Dendritic cell treated with granulocyte-macrophage colony-stimulating factor and Interleukin-4, amounts not matched to agents 40 ng/mL and 50 ng/mL, for 4 days (primary cell): ENCODE measurements around the gene SEMA6A.

Experiments
- H3K27ac Mint-ChIP-seq: one replicate; pipeline ENCODE4 v1.8.0; 2022; ENCODE audit warnings: mild to moderate bottlenecking, mixed read lengths
- H3K27me3 Mint-ChIP-seq: one replicate; pipeline ENCODE4 v1.8.0; 2022; ENCODE audit warnings: mild to moderate bottlenecking, mixed read lengths
- H3K36me3 Mint-ChIP-seq: one replicate; pipeline ENCODE4 v1.8.0; 2022; ENCODE audit warnings: low read depth, mixed read lengths
- H3K4me1 Mint-ChIP-seq: one replicate; pipeline ENCODE4 v1.8.0; 2022; ENCODE audit warnings: low read depth, mixed read lengths
- H3K4me3 Mint-ChIP-seq: one replicate; pipeline ENCODE4 v1.8.0; 2022; ENCODE audit warnings: mild to moderate bottlenecking, moderate library complexity, mixed read lengths
- H3K9me3 Mint-ChIP-seq: one replicate; pipeline ENCODE4 v1.8.0; 2022; ENCODE audit warnings: mixed read lengths
- intact Hi-C: fragments of 100-400 bp; cut with micrococcal nuclease; formaldehyde crosslinking; loops from one replicate; pipeline ENCODE4 v1.15.0; 2022

SEMA6A gene

DNA sequence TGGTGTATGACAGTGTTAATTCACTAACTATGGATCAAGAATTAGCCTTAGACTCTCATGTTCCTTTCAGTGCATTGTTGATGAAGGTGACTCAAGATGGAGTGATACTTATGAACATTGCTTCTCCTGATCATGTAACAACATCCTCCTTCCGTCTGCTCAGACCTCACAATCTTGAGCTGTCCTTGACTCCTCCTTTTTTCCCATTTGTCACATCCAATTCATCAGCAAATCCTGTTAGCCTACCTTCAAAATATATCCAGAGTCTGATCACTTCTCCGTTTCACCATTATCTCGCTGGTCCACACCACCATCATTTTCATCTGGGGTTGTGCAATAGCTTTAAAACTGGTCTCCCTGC, 9.2 kb upstream of the SEMA6A start:
- Mint-ChIP-seq H3K4me1 (no peaks in the 10 kb centered on the region), H3K27me3 (peaks cover 27% of the 10 kb centered on the region), H3K36me3 (no peaks in the 10 kb centered on the region), H3K27ac (no peak overlapping the region), H3K9me3 (no peaks in the 10 kb centered on the region), H3K4me3 (no peak overlapping the region)
- intact Hi-C loops: no loop called here

- no peaks in the 10 kb centered on the region for H3K9me3 Mint-ChIP-seq
- peaks cover 31% of the 10 kb centered on the region for H3K27me3 Mint-ChIP-seq
- intact Hi-C loops: no loop called here
- no peaks in the 10 kb centered on the region for H3K36me3 Mint-ChIP-seq
- H3K4me3 Mint-ChIP-seq: no peak overlapping the region
- no peak overlapping the region for H3K27ac Mint-ChIP-seq
- no peaks in the 10 kb centered on the region for H3K4me1 Mint-ChIP-seq
These were observed 8.7 kb upstream of the SEMA6A start for GRCh38 chr5:116583085-116583861.

DNA sequence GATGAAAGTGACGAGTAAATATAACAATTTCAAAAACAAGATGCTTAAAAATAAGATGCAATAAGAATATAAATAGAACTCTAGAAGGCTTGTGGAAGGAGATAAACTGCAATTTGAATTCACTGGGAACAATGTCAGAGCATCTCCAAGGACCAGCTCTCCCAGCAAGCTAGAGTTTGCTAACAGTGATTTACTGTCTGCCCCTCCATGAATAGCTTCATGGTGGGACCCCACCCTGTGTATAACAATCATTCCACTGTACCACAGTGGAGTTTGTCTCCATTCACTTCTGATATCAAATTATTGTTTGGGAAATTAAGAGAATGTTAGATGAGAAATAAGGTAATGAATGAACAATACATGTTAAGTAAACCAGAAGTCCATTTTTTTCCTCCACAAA, 7.3 kb upstream of the SEMA6A start:
- Mint-ChIP-seq H3K27ac (no peak overlapping the region), H3K4me1 (no peaks in the 10 kb centered on the region), H3K9me3 (no peaks in the 10 kb centered on the region), H3K36me3 (no peaks in the 10 kb centered on the region), H3K27me3 (peaks cover 41% of the 10 kb centered on the region), H3K4me3 (no peak overlapping the region)
- intact Hi-C loops: no loop called here

GRCh38 chr5:116579144-116579543, 4.5 kb upstream of the SEMA6A start:
- H3K36me3 Mint-ChIP-seq: no peaks in the 10 kb centered on the region
- H3K9me3 Mint-ChIP-seq: no peaks in the 10 kb centered on the region
- H3K27ac Mint-ChIP-seq: no peak overlapping the region
- H3K4me3 Mint-ChIP-seq: no peak overlapping the region
- intact Hi-C loops: loop anchor here (10.0 kb wide), 1 partner anchor 444 kb away; no protein-coding TSS in a partner anchor
- peaks cover 61% of the 10 kb centered on the region for H3K27me3 Mint-ChIP-seq
- H3K4me1 Mint-ChIP-seq: peaks cover 18% of the 10 kb centered on the region

- intact Hi-C loops: loop anchor here (10.0 kb wide), 1 partner anchor 444 kb away; no protein-coding TSS in a partner anchor
- Mint-ChIP-seq H3K4me1 (peaks cover 23% of the 10 kb centered on the region), H3K27me3 (peaks cover 63% of the 10 kb centered on the region), H3K9me3 (no peaks in the 10 kb centered on the region), H3K4me3 (no peak overlapping the region), H3K27ac (no peak overlapping the region), H3K36me3 (no peaks in the 10 kb centered on the region)
These were observed 4.1 kb upstream of the SEMA6A start for GRCh38 chr5:116578676-116579075.

DNA sequence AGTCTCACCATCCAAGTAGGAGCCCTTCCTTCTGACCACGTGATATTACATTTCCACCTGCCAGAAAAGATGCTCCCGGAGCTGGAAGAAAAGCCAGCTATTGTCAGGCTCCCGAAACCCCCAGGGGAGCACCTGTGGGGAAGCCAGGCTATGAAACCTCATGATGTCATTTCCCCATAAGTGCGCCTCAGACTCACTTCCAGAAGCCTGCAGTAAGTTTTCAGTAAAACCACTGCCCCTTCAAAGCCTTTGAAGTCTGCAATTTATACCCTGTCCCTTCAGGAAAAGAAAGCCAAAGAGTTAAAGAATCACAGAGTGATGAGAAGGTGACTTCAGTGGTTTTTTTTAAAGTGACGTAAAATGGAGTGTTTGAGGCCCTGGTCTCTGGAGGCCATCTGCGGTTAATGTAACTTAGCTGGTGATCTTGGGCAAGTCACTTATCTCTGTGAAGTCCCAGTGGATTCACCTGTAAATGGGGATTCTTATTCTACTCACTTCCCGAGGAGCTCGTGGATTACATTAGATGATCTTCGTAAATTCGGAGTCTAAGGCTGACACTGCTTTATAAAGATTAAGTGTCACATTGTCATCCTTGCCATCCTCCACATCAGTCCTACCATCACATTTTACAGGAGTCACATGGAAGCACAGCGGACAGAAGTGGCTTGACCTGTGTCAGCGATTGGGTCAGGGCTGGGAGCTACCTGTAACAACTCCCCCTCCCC, 2.6 kb upstream of the SEMA6A start:
- Mint-ChIP-seq H3K4me1 (peaks cover 37% of the 10 kb centered on the region), H3K36me3 (no peaks in the 10 kb centered on the region), H3K27me3 (peaks cover 76% of the 10 kb centered on the region), H3K27ac (no peak overlapping the region), H3K4me3 (no peak overlapping the region), H3K9me3 (no peaks in the 10 kb centered on the region)
- intact Hi-C loops: loop anchor here (10.0 kb wide), 1 partner anchor 442 kb away; no protein-coding TSS in a partner anchor

DNA sequence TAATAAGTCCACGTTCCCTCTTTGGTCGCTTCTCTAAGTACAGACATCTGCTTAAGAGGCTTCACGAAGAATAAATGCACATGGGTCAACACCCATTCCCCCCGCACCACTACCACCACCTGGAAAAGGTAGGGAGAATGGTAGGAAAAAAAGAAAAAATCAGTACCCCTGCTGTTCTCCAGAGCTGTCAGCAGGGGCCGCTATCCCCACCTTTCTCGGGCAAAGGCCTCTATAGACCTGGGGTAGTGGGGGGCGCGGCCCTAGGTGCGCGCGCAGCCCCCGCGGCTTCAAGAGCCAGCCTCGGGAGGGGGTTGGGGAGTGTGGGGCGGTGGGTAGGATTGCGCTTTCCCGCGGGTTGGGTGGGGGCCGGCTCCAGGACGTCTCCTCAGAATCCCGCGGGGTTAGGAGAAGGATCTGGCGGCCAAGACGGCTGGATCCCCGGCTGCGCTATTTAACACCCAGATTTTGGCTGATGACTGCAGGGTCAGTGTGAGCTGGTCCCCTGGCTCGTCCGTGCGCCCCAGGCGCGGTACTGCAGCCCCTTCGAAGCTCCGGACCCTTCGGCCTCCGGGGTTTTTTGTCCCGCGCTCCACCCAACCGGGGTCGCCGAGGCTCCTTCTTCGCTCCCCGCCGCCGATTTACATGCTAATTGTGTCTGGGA, 1.6 kb upstream of the SEMA6A start:
- no peak overlapping the region for H3K4me3 Mint-ChIP-seq

GRCh38 chr5:116575326-116576052, 866 bp upstream of the SEMA6A start:
- no peak overlapping the region for H3K27ac Mint-ChIP-seq
- intact Hi-C loops: loop anchor here (10.0 kb wide), 1 partner anchor 441 kb away; no protein-coding TSS in a partner anchor
- no peaks in the 10 kb centered on the region for H3K36me3 Mint-ChIP-seq
- peak overlapping the region; percentile 84 for H3K4me3 Mint-ChIP-seq
- peaks cover 88% of the 10 kb centered on the region for H3K27me3 Mint-ChIP-seq
- H3K9me3 Mint-ChIP-seq: no peaks in the 10 kb centered on the region
- peaks cover 37% of the 10 kb centered on the region for H3K4me1 Mint-ChIP-seq

More for the DNA sequence above, 1.6 kb upstream of the SEMA6A start:
- Mint-ChIP-seq H3K27ac (no peak overlapping the region), H3K36me3 (no peaks in the 10 kb centered on the region), H3K4me1 (peaks cover 37% of the 10 kb centered on the region), H3K9me3 (no peaks in the 10 kb centered on the region), H3K27me3 (peaks cover 86% of the 10 kb centered on the region)
- intact Hi-C loops: loop anchor here (10.0 kb wide), 1 partner anchor 441 kb away; no protein-coding TSS in a partner anchor

DNA sequence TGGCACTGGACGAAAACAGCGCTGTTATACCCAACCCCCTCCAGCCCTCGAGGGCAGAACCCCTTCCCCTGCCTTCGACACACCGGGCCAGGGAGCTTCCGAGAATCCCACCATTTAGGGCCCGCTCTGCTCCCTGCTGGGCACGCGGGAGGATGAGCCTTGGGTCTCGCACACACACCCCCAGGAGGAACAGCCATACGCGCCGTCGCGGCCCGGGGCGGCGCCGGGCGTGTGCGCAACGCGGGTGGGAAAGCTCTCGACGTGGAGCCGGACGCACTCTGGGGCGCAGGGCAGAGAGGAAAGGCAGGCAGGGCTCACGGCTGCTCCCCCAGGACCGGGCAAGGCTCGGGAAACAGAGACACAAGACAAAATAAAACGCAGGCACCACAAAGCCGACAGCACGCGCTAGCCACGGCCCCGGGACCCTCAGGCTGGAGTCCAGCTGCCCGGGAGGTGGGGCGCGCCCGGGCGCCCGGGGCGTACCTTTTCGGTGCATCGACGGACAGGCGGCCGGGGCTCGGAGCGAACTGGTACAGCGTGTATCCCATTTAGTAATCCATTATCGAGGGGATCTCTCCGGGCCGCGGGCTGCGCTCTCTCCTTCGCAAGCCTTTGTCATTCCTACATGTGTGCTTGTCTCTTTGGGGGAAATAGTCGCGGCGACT, 789 bp downstream of the SEMA6A start:
- Mint-ChIP-seq H3K4me3 (peak overlapping the region; percentile 84), H3K27ac (no peak overlapping the region), H3K9me3 (no peaks in the 10 kb centered on the region), H3K36me3 (no peaks in the 10 kb centered on the region), H3K4me1 (peaks cover 37% of the 10 kb centered on the region), H3K27me3 (peaks cover 90% of the 10 kb centered on the region)
- intact Hi-C loops: loop anchor here (10.0 kb wide), 1 partner anchor 439 kb away; no protein-coding TSS in a partner anchor

- Mint-ChIP-seq H3K4me3 (peak overlapping the region; percentile 84), H3K36me3 (no peaks in the 10 kb centered on the region), H3K9me3 (no peaks in the 10 kb centered on the region), H3K4me1 (peaks cover 37% of the 10 kb centered on the region), H3K27me3 (peaks cover 92% of the 10 kb centered on the region), H3K27ac (no peak overlapping the region)
- intact Hi-C loops: loop anchor here (10.0 kb wide), 1 partner anchor 438 kb away; no protein-coding TSS in a partner anchor
These were observed 1.3 kb downstream of the SEMA6A start for GRCh38 chr5:116573279-116573701.

DNA sequence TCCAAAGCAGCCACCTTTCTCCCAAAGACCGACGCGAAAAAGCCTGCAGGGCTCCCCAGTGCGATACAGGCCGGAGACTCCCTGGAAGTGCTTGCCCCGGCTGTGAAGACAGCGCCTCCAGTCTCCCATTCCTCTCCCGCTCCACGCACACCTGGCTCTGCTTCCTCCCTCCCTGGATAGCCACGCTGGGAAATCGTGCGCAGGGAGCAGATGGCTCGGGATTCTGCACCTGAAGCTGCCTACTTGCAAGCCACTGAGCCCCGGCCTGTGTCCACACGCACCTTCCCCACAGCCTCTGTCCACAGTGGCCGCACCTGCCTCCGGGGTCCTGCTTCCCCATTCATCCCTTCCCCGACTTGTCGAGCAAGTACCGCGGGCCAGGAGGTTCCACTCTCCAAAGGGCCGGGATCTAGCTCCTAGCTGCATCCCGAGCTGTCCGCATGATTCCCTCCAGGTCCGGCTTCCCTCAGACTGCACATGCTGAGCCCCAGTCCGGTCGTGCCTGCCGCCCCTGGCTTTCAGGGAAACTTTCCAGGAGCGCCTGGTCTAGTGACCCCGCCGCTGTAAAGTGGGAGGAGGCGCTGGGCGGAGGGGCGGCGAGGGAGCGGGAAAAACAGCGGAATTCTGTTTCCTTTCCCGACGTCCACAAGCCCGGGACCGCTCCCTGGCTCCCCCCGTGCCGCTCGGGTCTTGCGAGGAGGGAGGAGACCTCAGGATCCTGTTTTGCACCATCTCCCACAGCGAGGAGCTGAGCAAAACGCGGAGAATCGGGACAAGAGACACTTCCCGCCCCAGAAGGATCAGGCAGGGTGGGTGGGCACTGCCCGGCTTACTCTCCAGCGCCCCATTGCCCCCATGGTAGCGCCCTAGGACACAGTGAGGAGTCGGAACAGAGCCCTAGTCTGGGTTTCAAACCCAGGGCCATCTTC, 2.0 kb downstream of the SEMA6A start:
- intact Hi-C loops: loop anchor here (10.0 kb wide), 1 partner anchor 438 kb away; no protein-coding TSS in a partner anchor
- no peaks in the 10 kb centered on the region for H3K36me3 Mint-ChIP-seq
- no peak overlapping the region for H3K4me3 Mint-ChIP-seq

More for the DNA sequence above, 2.0 kb downstream of the SEMA6A start:
- Mint-ChIP-seq H3K4me1 (peaks cover 37% of the 10 kb centered on the region), H3K27me3 (peaks cover 88% of the 10 kb centered on the region), H3K9me3 (no peaks in the 10 kb centered on the region), H3K27ac (no peak overlapping the region)
